ENCODE measurements around the gene DDX3X.
"Not testable (repeated sequence)": the region's sequence is repeated elsewhere in the genome, so short reads cannot be mapped to it uniquely, and the experiment has no call there.

DNA sequence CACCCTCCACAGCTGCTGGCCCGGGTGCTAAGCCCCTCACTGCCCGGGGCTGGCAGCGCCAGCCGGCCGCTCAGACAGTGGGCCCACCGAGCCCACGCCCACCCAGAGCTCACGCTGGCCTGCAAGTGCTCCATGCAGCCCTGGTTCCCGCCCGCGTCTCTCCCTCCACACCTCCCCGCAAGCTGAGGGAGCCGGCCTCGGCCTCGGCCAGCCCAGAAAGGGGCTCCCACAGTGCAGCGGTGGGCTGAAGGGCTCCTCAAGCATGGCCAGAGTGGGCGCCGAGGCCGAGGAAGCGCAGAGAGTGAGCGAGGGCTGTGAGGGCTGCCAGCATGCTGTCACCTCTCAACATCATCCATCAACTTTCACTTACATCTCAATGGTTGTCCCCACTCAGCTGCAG, 48.0 kb upstream of the DDX3X start:
- not testable (repeated sequence) for TF ChIP-seq EZH2 (IDR thresholded peaks at IDR 0.05; ENCODE audit: borderline replicate concordance, insufficient read depth, low read length, poor library complexity, severe bottlenecking); SMC3 (conservative IDR thresholded peaks at IDR 0.05; ENCODE audit: poor library complexity); RAD21 (conservative IDR thresholded peaks at IDR 0.05); EP300 (conservative IDR thresholded peaks at IDR 0.05; ENCODE audit: poor library complexity, severe bottlenecking)
- TF ChIP-seq, protein P1, sequence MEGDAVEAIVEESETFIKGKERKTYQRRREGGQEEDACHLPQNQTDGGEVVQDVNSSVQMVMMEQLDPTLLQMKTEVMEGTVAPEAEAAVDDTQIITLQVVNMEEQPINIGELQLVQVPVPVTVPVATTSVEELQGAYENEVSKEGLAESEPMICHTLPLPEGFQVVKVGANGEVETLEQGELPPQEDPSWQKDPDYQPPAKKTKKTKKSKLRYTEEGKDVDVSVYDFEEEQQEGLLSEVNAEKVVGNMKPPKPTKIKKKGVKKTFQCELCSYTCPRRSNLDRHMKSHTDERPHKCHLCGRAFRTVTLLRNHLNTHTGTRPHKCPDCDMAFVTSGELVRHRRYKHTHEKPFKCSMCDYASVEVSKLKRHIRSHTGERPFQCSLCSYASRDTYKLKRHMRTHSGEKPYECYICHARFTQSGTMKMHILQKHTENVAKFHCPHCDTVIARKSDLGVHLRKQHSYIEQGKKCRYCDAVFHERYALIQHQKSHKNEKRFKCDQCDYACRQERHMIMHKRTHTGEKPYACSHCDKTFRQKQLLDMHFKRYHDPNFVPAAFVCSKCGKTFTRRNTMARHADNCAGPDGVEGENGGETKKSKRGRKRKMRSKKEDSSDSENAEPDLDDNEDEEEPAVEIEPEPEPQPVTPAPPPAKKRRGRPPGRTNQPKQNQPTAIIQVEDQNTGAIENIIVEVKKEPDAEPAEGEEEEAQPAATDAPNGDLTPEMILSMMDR (IDR thresholded peaks at IDR 0.05; ENCODE audit: poor library complexity, severe bottlenecking): not testable (repeated sequence)
